GM21390 (cell line): ENCODE data around the gene OR51E1.

ENCODE experiments used
- ATAC-seq: cut with Tn5 transposase; IDR thresholded peaks from one replicate; pipeline ENCODE4 v1.9.1; 2021; ENCODE audit not compliant: unreplicated experiment

The OR51E1 gene

DNA sequence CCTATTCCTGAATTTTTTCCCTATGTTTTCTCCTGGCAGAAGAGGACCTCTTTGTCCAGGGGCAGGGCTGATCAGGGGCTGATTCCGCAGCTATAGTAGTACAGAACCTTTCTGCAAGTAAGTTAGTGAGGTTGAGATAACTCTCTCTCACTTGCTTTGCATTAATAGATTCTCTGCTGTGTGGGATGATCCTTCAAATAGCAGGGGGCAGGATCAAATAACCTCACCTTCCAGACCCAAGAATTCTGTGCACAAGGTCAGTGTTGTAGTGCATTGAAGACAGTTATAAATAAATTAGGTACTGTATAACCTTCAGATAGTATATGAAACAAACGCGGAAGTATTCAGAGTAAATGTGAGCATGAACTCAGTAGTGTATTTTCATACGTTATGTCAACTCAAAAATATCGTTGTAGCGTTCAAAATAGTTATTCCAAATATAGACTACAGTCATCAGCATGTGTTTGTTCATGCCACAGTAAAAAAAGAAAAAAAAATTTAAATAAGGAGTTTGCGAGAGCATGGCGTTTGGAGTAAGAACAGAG, 61.1 kb downstream of the OR51E1 start:
- no peak for ATAC-seq
